ENCODE measurements around the gene SPRYD3.
"Not testable (repeated sequence)": the region's sequence is repeated elsewhere in the genome, so short reads cannot be mapped to it uniquely, and the experiment has no call there.

Gene SPRYD3

GRCh38 chr12:53101931-53102781 lies 23.0 kb upstream of the SPRYD3 start:
- DNase-seq = no peak

GRCh38 chr12:53101266-53101665 lies 22.1 kb upstream of the SPRYD3 start:
- DNase-seq = no peak

GRCh38 chr12:53100466-53101151 lies 21.4 kb upstream of the SPRYD3 start:
- DNase-seq = no peak

- DNase-seq = peak; percentile 96
Observed at GRCh38 chr12:53099071-53099882, 20.1 kb upstream of the SPRYD3 start.

- peak; percentile 81 for DNase-seq
Observed at GRCh38 chr12:53098354-53098981, 19.3 kb upstream of the SPRYD3 start.

GRCh38 chr12:53097564-53098353 lies 18.6 kb upstream of the SPRYD3 start, which contains the start of gene IGFBP6:
TSS of gene IGFBP6 (plus strand) at chr12:53097667. CDS start at chr12:53097718, 51 bp downstream.
- peak; percentile 43 for DNase-seq

GRCh38 chr12:53097207-53097563 lies 18.0 kb upstream of the SPRYD3 start:
- peak; percentile 26 for DNase-seq

GRCh38 chr12:53096759-53097158 lies 17.6 kb upstream of the SPRYD3 start:
- DNase-seq = no peak

- peak; percentile 83 for DNase-seq
Observed at GRCh38 chr12:53096089-53096741, 17.0 kb upstream of the SPRYD3 start.

- not testable (repeated sequence) for DNase-seq
Observed at GRCh38 chr12:53095596-53095895, 16.4 kb upstream of the SPRYD3 start.

GRCh38 chr12:53094796-53095595 lies 15.8 kb upstream of the SPRYD3 start:
- not testable (repeated sequence) for DNase-seq

GRCh38 chr12:53094394-53094787 lies 15.2 kb upstream of the SPRYD3 start:
- no peak for DNase-seq

GRCh38 chr12:53093777-53094393 lies 14.7 kb upstream of the SPRYD3 start:
- DNase-seq = no peak

- no peak for DNase-seq
Observed at GRCh38 chr12:53091756-53092155, 12.6 kb upstream of the SPRYD3 start.

GRCh38 chr12:53090554-53090953 lies 11.4 kb upstream of the SPRYD3 start:
- no peak for DNase-seq

GRCh38 chr12:53090105-53090504 lies 10.9 kb upstream of the SPRYD3 start:
- no peak for DNase-seq

GRCh38 chr12:53086361-53086760 lies 7.2 kb upstream of the SPRYD3 start:
- no peak for DNase-seq

- no peak for DNase-seq
Observed at GRCh38 chr12:53082637-53083175, 3.5 kb upstream of the SPRYD3 start.

GRCh38 chr12:53078425-53079225 lies 565 bp downstream of the SPRYD3 start:
- no peak for DNase-seq

All from fibroblast of skin of abdomen (primary cell).